Cardiac septum (tissue), 1 donor: ENCODE measurements around the gene PLXND1. TPM values are rescaled to one million over a fixed set of nuclear protein-coding genes. Genes with fewer than 3 reads are reported as not detected.

Source experiments
- DNase-seq: peaks from one replicate; pipeline ENCODE4 v3.0.0-alpha.2; 2020; ENCODE audit warnings: low spot score
- intact Hi-C: fragments of 100-400 bp; cut with DNase I; formaldehyde crosslinking; loops from one replicate; pipeline ENCODE4 v1.14.0; 2022
- total RNA-seq: library from RNA; stranded (reverse); fragmentation: NEBNext Ultra II Directional; extraction: Animal tissue kit (Norgen Biotek cat#: 25700); gene quantifications from one replicate; pipeline ENCODE4 v1.2.1, GENCODE V29; 2021
- donor health status: DM: no; HTN: no; CAD: no.

The PLXND1 gene
- total RNA-seq, 1 donor from 2014 or later = 54.8 TPM

GRCh38 chr3:129629011-129629410, 22.5 kb upstream of the PLXND1 start:
- intact Hi-C loops = loop anchor here (2.0 kb wide), 2 partner anchors 200 to 374 kb away; no protein-coding TSS in a partner anchor
- DNase-seq = no peak

GRCh38 chr3:129628169-129628522, 21.7 kb upstream of the PLXND1 start:
- DNase-seq = no peak
- intact Hi-C loops = loop anchor here (2.0 kb wide), 2 partner anchors 201 to 375 kb away; no protein-coding TSS in a partner anchor

- intact Hi-C loops = loop anchor here (2.0 kb wide), 4 partner anchors 133 to 375 kb away; no protein-coding TSS in a partner anchor
- no peak for DNase-seq
Measured at GRCh38 chr3:129627350-129628168, 21.1 kb upstream of the PLXND1 start.

- intact Hi-C loops = loop anchor here (2.0 kb wide), 2 partner anchors 132 to 308 kb away; no protein-coding TSS in a partner anchor
- DNase-seq = peak; percentile 95
Measured at GRCh38 chr3:129626744-129627349, 20.4 kb upstream of the PLXND1 start.

- intact Hi-C loops = no loop called here
- DNase-seq = no peak
Measured at GRCh38 chr3:129625072-129625874, 18.8 kb upstream of the PLXND1 start.

- intact Hi-C loops = no loop called here
- DNase-seq = no peak
Measured at GRCh38 chr3:129624347-129625071, 18.0 kb upstream of the PLXND1 start.

- no peak for DNase-seq
Measured at GRCh38 chr3:129623447-129624118, 17.1 kb upstream of the PLXND1 start.

GRCh38 chr3:129622933-129623332, 16.5 kb upstream of the PLXND1 start:
- no peak for DNase-seq
- intact Hi-C loops = no loop called here

More at GRCh38 chr3:129623447-129624118, 17.1 kb upstream of the PLXND1 start:
- intact Hi-C loops = no loop called here

GRCh38 chr3:129622226-129622874, 15.9 kb upstream of the PLXND1 start:
- intact Hi-C loops = no loop called here
- no peak for DNase-seq

GRCh38 chr3:129621626-129622225, 15.2 kb upstream of the PLXND1 start:
- intact Hi-C loops = no loop called here
- DNase-seq = no peak

- intact Hi-C loops = no loop called here
- DNase-seq = peak; percentile 62
Measured at GRCh38 chr3:129620828-129621559, 14.5 kb upstream of the PLXND1 start.

- no peak for DNase-seq
Measured at GRCh38 chr3:129619726-129620162, 13.3 kb upstream of the PLXND1 start.

GRCh38 chr3:129618901-129619671, 12.6 kb upstream of the PLXND1 start:
- no peak for DNase-seq

More at GRCh38 chr3:129619726-129620162, 13.3 kb upstream of the PLXND1 start:
- intact Hi-C loops = no loop called here

GRCh38 chr3:129618186-129618820, 11.8 kb upstream of the PLXND1 start:
- DNase-seq = no peak
- intact Hi-C loops = no loop called here

More at GRCh38 chr3:129618901-129619671, 12.6 kb upstream of the PLXND1 start:
- intact Hi-C loops = no loop called here

GRCh38 chr3:129617381-129618185, 11.1 kb upstream of the PLXND1 start:
- no peak for DNase-seq
- intact Hi-C loops = no loop called here
